HS-5 (cell line): ENCODE data around the gene MXD1.
"Not testable (repeated sequence)": the region's sequence is repeated elsewhere in the genome, so short reads cannot be mapped to it uniquely, and the experiment has no call there.

Source experiments
- DNase-seq: peaks from one replicate; pipeline ENCODE4 v3.0.0-alpha.2; 2012; ENCODE audit warnings: low read depth

MXD1 gene, protein sequence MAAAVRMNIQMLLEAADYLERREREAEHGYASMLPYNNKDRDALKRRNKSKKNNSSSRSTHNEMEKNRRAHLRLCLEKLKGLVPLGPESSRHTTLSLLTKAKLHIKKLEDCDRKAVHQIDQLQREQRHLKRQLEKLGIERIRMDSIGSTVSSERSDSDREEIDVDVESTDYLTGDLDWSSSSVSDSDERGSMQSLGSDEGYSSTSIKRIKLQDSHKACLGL

DNA sequence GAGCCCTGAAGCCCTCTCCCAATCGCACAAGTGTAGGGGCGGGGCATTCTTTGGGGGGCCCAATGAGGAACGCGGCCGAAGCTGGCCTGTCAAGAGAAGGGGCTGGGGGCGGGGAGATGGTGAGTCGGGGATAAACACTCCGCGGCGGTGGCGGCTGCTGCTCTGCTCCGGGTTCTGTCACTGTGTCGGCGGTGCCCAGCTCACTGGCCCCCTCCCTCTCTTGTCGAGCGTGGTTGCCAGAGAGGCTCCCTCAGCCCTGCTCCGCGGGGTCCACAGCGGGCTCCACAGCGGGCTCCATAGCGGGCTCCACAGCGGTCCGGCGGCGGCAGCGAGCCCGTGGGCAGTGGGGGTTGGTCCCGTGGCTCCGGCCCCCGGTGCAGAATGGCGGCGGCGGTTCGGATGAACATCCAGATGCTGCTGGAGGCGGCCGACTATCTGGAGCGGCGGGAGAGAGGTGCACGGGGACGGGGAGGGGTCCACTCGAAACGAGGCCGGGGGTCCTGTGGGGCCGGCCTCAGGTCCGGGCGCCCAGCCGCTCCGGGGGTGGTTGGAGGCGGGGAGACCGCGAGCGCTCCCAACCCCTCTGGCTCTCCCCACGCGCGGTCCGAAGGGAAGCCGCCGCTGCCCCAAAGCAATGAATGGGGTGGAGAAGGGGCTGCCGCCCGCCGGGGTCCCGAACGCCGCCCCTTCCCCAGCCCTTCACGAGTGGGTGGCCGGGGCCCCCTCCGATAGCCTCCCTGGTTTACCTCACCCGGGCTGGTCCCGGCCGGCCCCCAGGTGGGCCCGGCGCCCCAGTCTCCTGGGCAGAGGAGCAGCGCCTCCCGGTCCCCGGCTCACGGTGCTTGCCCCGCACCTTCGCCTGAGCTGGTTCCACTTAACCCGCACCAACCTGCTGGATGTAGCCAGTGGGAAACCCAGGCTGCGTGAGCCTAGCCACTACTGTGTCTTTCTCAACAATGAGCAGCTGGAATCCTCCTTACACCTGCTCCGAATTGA lies at the start of gene MXD1:
Gene MXD1 (plus strand): TSS at position 160 of the 996 bp plus-strand sequence. CDS start 222 bp downstream, at position 382.
- no peak for DNase-seq

DNA sequence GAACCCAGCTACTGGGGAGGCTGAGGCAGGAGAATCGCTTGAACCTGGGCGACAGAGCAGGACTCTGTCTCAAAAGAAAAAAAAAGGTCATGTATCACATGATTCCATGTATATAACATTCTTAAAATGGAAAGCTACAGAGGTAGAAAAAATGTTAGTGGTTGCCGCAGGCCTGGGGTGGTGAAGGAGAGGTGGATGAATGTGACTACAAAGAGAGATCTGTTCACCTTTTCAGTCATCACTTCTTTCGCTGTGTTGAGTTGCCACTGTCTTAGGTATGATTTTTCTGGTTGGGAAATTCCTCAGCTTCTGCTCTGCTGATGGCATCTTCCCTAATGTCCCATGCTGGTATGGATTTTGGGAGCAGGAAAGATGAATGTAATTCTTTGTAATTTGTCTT lies 26.5 kb upstream of the MXD1 start:
- DNase-seq = no peak

DNA sequence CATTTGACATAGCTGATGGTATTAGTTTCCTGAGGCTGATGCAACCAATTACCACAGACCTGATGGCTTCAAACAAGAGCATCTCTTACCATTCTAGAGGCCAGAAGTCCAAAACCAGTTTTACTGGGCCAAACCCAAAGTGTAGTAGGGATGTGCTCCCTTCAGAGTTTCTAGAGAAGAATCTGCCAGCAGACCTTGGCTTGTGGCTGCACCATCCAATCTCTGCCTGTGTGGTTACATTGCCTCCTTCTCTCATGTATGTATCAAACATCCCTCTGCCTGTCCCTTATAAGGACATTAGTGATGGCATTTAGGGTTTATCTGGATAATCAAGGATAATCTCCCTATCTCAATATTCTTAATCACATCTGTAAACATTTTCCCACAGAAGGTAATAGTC lies 25.6 kb upstream of the MXD1 start:
- DNase-seq = no peak

DNA sequence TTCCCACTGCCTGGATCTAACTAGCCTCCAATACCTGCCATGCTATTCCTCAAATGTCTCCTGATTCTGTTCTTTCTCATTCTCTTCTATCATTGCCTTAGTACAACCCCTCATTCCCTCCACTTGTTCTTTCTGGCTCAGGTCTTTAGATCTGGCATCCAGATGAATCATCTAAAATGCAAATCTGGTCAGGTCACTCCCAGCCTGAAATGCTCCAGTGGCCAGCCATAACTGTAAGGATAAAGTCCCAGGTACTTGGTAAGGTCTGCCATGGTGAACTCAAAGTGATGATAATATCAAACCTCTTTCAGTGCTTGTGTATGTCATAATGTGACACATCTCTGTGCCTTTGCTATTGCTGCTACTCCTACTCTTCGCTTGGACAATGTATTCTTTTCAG lies 24.0 kb upstream of the MXD1 start:
- DNase-seq = no peak

DNA sequence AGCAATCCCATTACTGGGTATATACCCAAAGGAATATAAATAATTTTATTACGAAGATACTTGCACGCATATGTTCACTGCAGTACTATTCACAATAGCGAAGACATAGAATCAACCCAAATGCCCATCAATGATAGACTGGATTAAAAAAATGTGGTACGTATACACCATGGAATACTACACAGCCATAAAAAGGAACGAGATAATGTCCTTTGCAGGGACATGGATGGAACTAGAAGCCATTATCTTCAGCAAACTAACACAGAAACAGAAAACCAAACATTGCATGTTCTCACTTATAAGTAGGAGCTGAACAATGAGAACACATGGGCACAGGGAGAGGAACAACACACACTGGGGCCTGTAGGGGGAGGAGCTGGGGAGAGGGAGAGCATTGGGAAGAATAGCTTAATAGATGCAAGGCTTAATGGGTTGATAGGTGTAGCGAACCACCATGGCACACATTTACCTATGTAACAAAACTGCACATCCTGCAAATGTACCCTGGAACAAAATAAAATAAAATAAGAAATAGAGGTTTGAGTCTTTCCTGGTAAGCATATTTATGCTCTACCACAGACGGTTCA lies 22.0 kb upstream of the MXD1 start:
- DNase-seq = not testable (repeated sequence)

DNA sequence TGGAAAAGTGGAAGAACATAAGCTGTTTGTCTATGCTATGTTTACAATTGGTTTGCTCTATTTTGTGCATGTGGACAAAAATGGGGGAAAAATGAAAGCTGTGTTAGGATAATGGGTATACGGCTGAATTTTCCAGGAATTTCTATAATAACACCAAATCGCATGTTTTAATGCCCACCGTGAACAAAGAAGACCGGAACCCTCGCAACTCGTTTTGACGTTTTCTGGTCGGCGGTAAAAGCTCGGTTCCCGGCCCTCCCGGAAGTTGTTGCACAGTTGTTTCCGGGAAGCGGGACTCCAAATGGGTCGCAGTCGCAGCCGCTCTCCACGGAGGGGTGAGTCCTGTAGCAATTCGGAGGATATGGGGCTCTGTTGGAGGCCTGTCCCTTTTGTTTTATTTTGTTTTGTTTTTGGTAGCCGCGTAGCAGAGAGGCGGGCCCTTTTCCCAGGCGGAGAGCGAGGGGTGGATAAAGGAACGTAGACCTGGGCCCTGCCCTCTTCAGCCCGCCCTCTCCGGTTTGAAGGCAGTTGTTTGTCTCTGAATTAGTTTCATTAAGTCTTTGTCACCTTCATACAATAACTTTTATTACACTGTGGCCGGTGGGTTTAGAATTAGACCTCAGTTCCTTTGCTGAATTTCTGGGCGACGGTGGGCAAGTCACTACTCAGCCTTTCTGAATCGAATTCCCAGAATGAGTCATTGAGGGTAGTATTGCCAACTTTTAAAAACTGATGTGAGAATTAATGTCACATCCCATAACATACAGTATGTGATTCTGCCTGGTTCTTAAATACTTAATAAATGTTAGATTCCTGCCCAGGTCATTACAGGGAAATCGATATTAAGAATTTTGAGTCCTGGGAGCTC lies 21.0 kb upstream of the MXD1 start, which contains the start of gene SNRNP27:
Gene SNRNP27 (plus strand): TSS at position 273 of the 868 bp plus-strand sequence. CDS start 29 bp downstream, at position 302.
- peak; percentile 49 for DNase-seq

DNA sequence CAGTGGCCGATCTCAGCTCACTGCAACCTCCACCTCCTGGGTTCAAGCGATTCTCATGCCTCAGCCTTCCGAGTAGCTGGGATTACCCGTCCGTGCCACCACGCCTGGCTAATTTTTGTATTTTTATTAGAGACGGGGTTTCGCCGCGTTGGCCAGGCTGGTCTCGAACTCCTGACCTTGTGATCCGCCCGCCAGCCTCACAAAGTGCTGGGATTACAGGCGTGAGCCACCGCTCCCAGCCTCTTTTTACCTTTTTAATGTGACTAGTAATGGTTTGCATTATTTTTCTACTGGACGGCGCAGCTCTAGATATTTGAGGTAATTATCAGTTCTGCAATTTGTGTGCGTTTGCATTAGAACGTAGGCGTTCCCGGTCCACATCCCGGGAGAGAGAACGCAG lies 20.2 kb upstream of the MXD1 start:
- DNase-seq = not testable (repeated sequence)

DNA sequence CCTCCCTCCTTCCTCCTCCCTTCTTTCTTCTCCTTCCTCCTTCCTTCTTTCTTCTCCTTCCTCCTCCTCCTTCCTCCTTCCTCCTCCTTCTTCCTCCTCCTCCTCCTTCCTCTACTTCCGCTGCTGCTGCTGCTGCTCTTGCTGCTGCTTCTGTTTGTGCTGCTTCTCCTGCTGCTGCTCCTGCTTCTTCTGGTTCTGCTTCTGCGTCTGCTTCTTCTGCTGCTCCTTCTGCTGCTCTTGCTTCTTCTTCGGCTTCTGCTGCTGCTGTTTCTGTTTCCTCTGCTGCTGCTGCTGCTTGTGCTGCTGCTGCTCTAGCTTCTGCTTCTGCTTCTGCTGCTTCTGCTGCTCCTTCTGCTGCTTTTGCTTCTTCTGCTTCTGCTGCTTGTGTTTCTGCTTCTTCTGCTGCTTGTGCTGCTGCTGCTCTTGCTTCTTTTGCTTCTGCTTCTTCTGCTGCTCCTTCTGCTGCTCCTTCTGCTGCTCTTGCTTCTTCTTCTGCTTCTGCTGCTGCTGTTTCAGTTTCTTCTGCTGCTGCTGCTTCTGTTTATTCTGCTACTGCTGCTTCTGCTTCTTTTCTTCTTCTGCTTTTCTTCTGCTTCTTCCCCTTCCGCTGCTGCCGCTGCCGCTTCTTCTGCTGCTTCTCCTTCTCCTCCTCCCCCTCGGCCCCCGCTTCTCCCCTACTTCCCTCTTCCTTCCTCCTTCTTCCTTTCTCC lies 12.5 kb upstream of the MXD1 start:
- no peak for DNase-seq

DNA sequence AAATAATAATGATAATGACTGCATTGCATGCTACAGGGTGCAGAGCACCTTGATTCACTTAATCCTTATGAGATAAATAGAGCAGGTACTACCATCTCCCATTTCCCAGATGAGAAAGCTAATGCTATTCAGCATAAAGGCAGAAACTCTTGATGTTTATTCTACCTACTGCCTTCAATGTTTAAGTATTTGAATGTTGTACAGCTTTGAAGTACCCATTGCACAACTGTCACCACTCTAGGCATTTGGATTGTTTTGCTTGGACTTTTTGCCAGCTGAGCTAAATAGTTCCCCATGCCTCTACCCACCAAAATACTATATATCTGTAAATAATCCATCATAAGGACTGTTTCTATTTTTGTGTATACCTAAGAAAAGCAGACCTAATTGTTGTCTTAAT lies 7.7 kb upstream of the MXD1 start:
- no peak for DNase-seq

DNA sequence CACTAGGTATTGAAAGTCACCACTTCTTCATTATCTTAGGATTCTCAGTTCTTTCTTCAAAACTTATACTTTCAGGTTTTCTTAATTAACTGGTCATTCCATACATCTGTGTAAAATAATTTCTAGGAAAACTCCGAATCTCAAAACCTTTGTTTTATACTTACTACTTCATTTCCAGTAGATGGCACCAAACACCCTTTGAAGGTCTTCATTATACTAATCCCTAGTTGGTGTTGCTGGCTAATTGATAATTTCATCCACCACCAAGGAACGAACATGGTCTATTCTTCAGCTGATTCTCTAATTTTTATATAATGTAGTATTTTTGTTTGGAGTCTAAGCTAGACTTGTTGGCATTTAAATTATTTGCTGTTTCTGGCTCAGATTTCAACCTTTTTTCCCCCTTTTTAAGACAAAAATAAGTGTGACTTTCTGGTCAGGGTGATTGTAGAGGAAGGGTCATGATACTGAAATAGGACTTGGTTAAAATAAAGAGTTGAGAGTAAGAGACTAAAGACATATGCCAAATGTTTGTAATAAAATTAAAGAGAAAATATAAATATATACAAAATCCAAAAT lies 2.8 kb upstream of the MXD1 start:
- no peak for DNase-seq

DNA sequence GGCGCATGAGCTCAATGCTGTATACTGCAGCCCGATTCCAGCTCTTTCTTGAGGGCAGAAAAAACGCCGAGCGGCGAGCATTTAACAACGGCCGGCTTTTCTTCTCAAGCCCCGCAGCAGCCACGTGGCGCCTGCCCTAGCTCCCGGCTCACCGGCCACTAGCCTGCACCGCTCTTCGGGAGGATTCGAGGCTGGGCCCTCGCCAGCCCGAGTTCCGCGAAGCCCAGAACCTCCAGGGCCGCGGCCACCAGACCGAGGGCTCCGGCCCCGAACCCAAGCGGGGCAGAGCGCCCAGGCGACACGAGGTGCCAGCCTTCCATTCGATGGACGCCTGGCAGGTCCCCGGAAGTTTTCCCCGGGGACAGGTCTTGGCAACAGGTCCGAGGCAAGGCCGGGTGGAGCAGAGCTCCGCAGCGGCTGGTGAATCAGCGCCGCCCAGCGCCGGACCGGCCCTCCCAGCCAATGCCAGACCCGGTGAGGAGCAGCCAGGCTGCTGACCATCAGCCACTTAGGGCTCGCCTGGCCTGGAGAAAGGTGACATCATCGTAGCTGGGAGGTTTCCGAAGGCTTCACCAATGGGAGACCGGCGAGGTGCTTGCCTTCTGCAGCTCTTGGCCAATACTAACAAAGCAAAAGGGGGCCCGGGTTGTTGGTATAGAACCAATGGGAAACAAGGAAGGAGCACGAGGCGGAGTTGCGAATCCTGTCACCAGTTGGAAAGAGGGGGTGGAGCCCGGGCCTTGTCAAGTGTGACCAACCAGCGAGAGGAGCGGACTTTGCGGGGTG lies 552 bp upstream of the MXD1 start:
- DNase-seq = peak; percentile 99

DNA sequence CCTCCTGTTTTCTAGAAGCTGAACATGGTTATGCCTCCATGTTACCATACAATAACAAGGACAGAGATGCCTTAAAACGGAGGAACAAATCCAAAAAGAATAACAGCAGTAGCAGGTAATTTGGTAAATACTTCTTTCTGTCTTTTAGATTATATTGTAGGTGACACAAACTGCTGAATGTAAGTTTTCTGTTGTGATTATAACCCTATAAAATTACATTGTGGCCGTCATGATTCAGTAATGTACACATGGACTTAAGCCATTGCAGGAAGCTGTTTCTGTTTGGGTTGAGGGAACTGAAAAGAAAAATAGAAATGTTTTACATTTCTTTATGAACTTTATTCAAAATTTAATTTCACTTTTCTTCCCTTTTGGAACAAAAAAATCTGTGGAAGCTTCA lies 1.2 kb downstream of the MXD1 start:
- no peak for DNase-seq

DNA sequence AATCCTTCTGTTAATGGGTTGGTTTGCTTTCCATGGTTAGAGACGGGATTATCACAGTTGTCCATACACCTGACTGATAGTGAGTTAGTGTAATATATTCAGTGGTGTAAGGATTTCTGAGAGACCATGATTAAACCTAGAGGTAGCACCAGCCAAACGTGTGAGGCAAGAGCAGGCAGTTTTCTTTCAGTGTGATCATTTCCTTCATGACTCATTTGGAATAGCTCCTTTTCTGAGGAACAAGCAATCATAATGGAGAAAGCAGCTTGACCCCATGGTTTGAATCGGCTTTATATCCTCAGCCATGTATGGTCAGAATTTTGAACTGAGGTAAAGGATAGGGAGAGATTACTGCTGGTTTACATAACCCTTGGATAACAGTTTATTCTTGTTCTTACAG lies 2.9 kb downstream of the MXD1 start:
- DNase-seq = peak; percentile 67

DNA sequence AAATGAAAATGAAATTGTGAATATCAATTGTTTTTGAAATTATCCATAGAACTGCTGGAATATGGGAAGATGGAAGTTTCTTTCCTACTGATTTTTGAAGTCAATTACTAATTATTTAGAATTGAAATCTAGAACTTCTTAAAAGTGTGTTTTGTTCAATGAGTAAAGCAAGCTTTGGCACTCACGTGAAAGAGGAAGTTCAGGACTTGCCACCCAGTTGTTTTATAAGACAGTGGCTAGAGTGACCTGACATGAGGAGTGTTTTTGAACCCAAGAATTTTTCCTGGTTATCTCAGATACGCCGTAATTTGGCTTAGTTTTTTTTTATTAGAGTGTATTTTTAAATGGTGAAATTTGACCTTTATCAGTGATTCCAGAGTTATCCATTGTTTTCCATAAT lies 3.5 kb downstream of the MXD1 start:
- no peak for DNase-seq

DNA sequence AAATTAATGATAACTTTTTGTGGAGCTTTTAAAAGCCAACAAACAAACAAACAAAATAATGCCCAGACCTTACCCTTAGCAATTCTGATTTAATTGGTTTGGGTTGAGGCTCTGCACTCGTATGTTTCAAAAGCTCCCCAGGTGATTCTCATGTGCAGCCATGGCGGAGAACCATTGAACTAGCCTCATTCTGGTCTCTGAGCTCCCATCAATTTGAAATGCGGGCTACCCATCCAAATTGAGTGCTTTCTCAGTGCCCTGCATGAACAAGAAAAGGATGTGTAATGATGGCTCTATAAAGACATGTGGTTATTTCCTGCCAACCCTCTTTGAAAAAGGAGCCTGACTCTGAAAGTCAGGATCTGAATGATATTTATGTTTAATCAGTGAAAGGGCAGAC lies 8.2 kb downstream of the MXD1 start:
- no peak for DNase-seq

DNA sequence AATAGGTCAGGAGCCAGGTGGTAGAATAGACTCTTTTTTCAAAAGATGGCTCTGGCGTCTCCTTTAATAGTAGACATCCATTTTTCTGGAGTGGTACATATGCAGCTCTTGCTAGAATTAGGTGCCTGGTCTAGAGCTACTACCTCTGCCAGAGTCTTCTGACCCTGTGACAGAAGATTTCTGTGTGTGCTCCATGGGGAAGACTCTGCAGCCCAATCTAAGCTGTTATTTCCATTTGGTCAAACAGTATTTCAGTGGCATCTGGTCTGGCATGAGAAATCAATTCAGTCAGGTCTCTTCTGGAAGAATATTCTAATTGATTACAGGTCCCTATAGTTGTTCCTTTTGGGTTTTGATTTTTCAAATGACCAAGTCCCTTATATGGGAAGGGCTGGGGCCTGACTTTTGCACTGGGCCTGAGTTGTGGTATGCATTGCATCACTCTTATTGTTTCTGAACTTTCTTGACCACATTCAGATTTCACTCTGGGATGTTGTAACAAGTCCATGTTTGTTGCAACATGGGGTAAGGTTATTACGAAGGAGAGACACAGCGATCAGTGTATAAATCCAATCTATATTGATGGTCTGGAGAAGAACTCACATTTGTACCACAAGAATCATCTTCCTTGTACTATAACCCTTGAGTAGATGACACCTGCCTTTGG lies 12.1 kb downstream of the MXD1 start:
- no peak for DNase-seq

DNA sequence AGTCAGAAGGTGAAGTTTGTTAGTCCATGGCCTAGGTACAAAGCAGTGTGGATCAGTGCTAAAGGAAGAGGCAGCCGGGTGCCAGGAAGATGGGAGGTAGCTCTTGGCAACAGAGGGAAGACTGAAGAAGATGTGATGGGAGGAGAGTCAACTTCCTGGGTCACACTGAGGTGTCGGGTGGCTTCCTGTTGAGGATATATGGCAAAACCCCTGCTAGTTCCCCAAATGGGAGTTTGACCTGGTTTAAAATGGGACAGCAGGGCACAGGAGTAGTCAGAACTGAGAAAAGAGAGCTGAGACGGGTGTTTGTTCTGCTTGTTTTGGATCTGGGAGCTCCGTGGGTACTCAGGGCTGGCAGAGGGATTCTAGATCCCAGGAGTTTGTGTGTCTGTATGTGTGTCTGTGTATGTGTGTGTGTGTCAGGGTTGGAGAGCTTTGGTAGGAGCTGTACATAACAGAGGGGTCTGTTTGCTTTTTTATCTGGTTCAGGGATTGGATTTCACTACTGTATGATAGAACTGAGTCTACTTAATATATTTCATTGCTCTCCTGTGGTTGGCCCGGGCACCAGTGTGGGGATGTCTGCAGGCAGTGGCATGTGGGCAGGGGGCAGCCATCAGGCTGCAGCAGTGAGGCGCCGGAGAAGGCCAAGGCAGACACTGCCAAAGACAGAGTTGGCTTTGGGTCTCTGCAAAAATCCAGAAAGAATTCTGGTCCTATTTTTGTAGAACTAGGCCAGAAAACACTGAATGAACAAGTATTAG lies 17.1 kb downstream of the MXD1 start:
- DNase-seq = no peak

DNA sequence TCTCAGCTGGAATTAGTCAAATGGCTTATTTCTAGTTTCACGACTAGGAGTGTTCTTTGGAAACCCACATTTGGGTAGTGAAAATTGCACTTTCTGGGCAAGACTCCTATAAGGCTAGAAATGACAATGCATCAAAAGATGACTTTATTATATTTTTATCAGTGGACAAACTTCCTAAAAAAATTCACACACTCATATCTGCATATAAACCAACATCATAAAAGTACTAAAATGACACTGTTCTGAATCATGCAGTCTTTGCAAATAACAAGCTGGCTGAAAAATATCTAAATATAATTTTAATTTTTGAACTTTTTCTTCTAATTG lies 17.6 kb downstream of the MXD1 start:
- DNase-seq = no peak
